Measurements from ENCODE around the gene PRKACB. TPM values are rescaled to one million over a fixed set of nuclear protein-coding genes. Genes with fewer than 3 reads are reported as not detected.

Gene PRKACB
- total RNA-seq, 1 donor from 2014 or later: 31.9 TPM

DNA sequence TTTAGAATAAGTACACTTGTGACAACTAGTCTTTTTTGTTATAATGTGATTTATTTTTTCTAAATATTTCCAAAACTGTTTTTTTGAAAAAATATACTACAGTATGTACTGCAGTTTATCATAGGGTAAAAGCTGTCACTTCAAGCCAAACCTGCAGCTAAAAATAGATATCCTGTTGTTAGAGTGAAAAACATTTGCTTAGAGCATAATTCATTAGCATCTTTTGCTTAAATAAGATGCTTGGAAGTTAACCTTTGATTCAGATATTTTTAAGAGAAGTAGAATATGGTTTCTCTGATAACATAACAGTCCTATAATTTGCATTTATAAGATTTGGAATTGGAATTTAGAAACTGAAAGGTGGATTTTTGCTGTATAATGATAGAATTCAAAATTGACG is 21.5 kb downstream of the PRKACB start:
- no peaks in the 10 kb centered on the region for H3K4me1 ChIP-seq
- intact Hi-C loops (cut with DNase I): no loop called here
- H3K27me3 ChIP-seq: no peaks in the 10 kb centered on the region
- H3K27ac ChIP-seq: no peak overlapping the region
- H3K9me3 ChIP-seq: no peaks in the 10 kb centered on the region
- DNase-seq: no peak
- no peaks in the 10 kb centered on the region for H3K36me3 ChIP-seq
- H3K4me3 ChIP-seq: no peak overlapping the region
- TF ChIP-seq, protein P1, sequence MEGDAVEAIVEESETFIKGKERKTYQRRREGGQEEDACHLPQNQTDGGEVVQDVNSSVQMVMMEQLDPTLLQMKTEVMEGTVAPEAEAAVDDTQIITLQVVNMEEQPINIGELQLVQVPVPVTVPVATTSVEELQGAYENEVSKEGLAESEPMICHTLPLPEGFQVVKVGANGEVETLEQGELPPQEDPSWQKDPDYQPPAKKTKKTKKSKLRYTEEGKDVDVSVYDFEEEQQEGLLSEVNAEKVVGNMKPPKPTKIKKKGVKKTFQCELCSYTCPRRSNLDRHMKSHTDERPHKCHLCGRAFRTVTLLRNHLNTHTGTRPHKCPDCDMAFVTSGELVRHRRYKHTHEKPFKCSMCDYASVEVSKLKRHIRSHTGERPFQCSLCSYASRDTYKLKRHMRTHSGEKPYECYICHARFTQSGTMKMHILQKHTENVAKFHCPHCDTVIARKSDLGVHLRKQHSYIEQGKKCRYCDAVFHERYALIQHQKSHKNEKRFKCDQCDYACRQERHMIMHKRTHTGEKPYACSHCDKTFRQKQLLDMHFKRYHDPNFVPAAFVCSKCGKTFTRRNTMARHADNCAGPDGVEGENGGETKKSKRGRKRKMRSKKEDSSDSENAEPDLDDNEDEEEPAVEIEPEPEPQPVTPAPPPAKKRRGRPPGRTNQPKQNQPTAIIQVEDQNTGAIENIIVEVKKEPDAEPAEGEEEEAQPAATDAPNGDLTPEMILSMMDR (IDR thresholded peaks at IDR 0.05): no peak
- ATAC-seq: no peak

DNA sequence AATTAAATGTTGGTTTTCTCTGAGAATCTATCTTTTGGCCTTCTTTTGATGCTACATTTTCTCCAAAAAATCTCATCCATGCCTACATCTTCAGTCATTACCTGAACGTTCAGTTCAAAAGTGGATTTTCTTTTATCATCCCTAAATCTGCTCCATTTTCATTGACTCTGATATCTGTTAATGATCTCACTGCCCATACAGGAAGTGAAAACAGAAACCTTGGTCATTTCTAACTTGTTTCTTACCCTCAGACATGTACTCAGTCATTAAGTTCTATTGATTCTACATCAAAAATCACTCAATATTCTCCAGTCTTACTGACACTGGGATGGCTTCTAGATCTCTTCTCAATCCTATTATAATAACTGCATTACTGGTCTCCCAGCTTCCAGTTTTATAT is 22.7 kb downstream of the PRKACB start:
- Histone ChIP-seq H3K4me3 (no peak overlapping the region), H3K9me3 (no peaks in the 10 kb centered on the region), H3K27ac (no peak overlapping the region), H3K4me1 (no peaks in the 10 kb centered on the region), H3K36me3 (no peaks in the 10 kb centered on the region), H3K27me3 (no peaks in the 10 kb centered on the region)
- DNase-seq (no peak), ATAC-seq (no peak)
- intact Hi-C loops (cut with DNase I): no loop called here
- TF ChIP-seq, protein P1 (IDR thresholded peaks at IDR 0.05): no peak

GRCh38 chr1:84168783-84169182 is 24.7 kb downstream of the PRKACB start:
- TF ChIP-seq, protein P1 (IDR thresholded peaks at IDR 0.05): no peak
- Histone ChIP-seq H3K36me3 (no peaks in the 10 kb centered on the region), H3K27me3 (no peaks in the 10 kb centered on the region), H3K4me1 (no peaks in the 10 kb centered on the region), H3K9me3 (no peaks in the 10 kb centered on the region), H3K4me3 (no peak overlapping the region), H3K27ac (no peak overlapping the region)
- ATAC-seq: no peak
- intact Hi-C loops (cut with DNase I): no loop called here
- no peak for DNase-seq

GRCh38 chr1:84170171-84170570 is 26.1 kb downstream of the PRKACB start:
- TF ChIP-seq, protein P1 (IDR thresholded peaks at IDR 0.05): no peak
- H3K36me3 ChIP-seq: no peaks in the 10 kb centered on the region
- DNase-seq: no peak
- H3K4me1 ChIP-seq: no peaks in the 10 kb centered on the region
- intact Hi-C loops (cut with DNase I): no loop called here
- H3K9me3 ChIP-seq: no peaks in the 10 kb centered on the region
- H3K27ac ChIP-seq: no peak overlapping the region
- no peaks in the 10 kb centered on the region for H3K27me3 ChIP-seq
- no peak for ATAC-seq
- no peak overlapping the region for H3K4me3 ChIP-seq

DNA sequence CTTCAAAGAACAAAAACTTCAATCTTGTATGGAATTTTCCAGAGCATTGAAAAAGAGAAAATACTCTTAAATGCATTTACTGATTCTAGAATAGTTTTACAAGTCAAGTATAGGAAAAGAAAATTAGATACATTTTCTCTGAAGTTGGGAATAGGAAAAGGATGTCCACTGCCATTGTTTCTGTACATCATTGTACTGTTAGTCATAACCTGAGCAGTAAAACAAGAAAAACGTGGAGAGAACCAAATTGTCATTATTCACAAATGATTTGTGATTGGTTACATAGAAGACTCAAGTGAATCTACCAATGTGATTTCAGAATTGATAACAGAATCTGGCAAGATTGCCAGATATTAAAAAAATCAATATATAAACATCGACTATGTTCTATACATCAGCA is 27.4 kb downstream of the PRKACB start:
- H3K36me3 ChIP-seq: no peaks in the 10 kb centered on the region
- ATAC-seq (no peak), DNase-seq (no peak)
- no peak overlapping the region for H3K4me3 ChIP-seq
- TF ChIP-seq, protein P1 (IDR thresholded peaks at IDR 0.05): no peak
- intact Hi-C loops (cut with DNase I): no loop called here
- H3K27ac ChIP-seq: no peak overlapping the region
- no peaks in the 10 kb centered on the region for H3K4me1 ChIP-seq
- H3K9me3 ChIP-seq: no peaks in the 10 kb centered on the region
- no peaks in the 10 kb centered on the region for H3K27me3 ChIP-seq

- Histone ChIP-seq H3K27me3 (no peaks in the 10 kb centered on the region), H3K27ac (no peak overlapping the region), H3K9me3 (no peaks in the 10 kb centered on the region), H3K4me1 (no peaks in the 10 kb centered on the region), H3K36me3 (no peaks in the 10 kb centered on the region), H3K4me3 (no peak overlapping the region)
- intact Hi-C loops (cut with DNase I): no loop called here
- TF ChIP-seq, protein P1 (IDR thresholded peaks at IDR 0.05): no peak
- DNase-seq: no peak
- ATAC-seq: no peak
Observed at GRCh38 chr1:84174051-84174556, 30.0 kb downstream of the PRKACB start.

Measured in upper lobe of right lung (tissue), 1 donor.